Skeletal muscle satellite cell (primary cell): ENCODE measurements around the gene CLIP3.

ENCODE experiments used
- H3K27me3 ChIP-seq: 2 replicates; pipeline ENCODE4 v1.7.0; 2013; ENCODE audit warnings: low read length; ENCODE audit not compliant: control insufficient read depth, insufficient read depth
- H3K36me3 ChIP-seq: 2 replicates; pipeline ENCODE4 v1.7.0; 2013; ENCODE audit warnings: mild to moderate bottlenecking, control low read depth, low read length; ENCODE audit not compliant: insufficient read depth
- H3K4me1 ChIP-seq: 2 replicates; pipeline ENCODE4 v1.7.0; 2013; ENCODE audit warnings: low read length; ENCODE audit not compliant: control insufficient read depth, insufficient read depth
- H3K4me2 ChIP-seq: 2 replicates; pipeline ENCODE4 v1.7.0; 2013; ENCODE audit warnings: mild to moderate bottlenecking, low read length
- H3K4me3 ChIP-seq: 2 replicates; pipeline ENCODE4 v1.7.0; 2013; ENCODE audit warnings: low read length
- H3K9ac ChIP-seq: 2 replicates; pipeline ENCODE4 v1.7.0; 2013; ENCODE audit warnings: mild to moderate bottlenecking, low read depth, low read length, moderate library complexity
- H3K9me3 ChIP-seq: replicated peaks from 2 replicates; pipeline ENCODE4 v1.7.0; 2013; ENCODE audit warnings: mild to moderate bottlenecking, control low read depth, low read length

The CLIP3 gene

GRCh38 chr19:36014012-36014924 lies 18.4 kb downstream of the CLIP3 start, which contains the start of gene ALKBH6:
TSS of gene ALKBH6 (minus strand) at chr19:36014213. CDS start at chr19:36013397, 816 bp downstream.
- Histone ChIP-seq H3K9ac (peak within 1 kb of the TSS; percentile 96), H3K27me3 (no peaks in the 10 kb centered on the region)

GRCh38 chr19:36013280-36014011 lies 19.2 kb downstream of the CLIP3 start:
- peak overlapping the region; percentile 98 for H3K4me2 ChIP-seq
- no peaks in the 10 kb centered on the region for H3K9me3 ChIP-seq
- H3K27me3 ChIP-seq = no peaks in the 10 kb centered on the region
- peaks cover 14% of the 10 kb centered on the region for H3K36me3 ChIP-seq
- peak overlapping the region; percentile 96 for H3K9ac ChIP-seq
- H3K4me3 ChIP-seq = peak overlapping the region; percentile 90
- H3K4me1 ChIP-seq = peaks cover 17% of the 10 kb centered on the region

More at GRCh38 chr19:36014012-36014924, 18.4 kb downstream of the CLIP3 start, which contains the start of gene ALKBH6:
- H3K36me3 ChIP-seq = peaks cover 18% of the 10 kb centered on the region
- H3K4me2 ChIP-seq = peak within 1 kb of the TSS; percentile 98
- no peaks in the 10 kb centered on the region for H3K9me3 ChIP-seq
- peak within 1 kb of the TSS; percentile 90 for H3K4me3 ChIP-seq
- H3K4me1 ChIP-seq = peaks cover 17% of the 10 kb centered on the region

GRCh38 chr19:36010402-36010801 lies 22.3 kb downstream of the CLIP3 start:
- Histone ChIP-seq H3K4me3 (no peak overlapping the region), H3K27me3 (no peaks in the 10 kb centered on the region), H3K4me1 (peaks cover 17% of the 10 kb centered on the region)

GRCh38 chr19:36009633-36010379 lies 22.9 kb downstream of the CLIP3 start:
- Histone ChIP-seq H3K27me3 (no peaks in the 10 kb centered on the region), H3K9ac (peak overlapping the region; percentile 74), H3K36me3 (no peaks in the 10 kb centered on the region), H3K4me1 (peaks cover 17% of the 10 kb centered on the region), H3K9me3 (no peaks in the 10 kb centered on the region), H3K4me2 (peak overlapping the region; percentile 80), H3K4me3 (peak overlapping the region; percentile 63)

More at GRCh38 chr19:36010402-36010801, 22.3 kb downstream of the CLIP3 start:
- Histone ChIP-seq H3K36me3 (no peaks in the 10 kb centered on the region), H3K9me3 (no peaks in the 10 kb centered on the region), H3K9ac (no peak overlapping the region), H3K4me2 (no peak overlapping the region)

- Histone ChIP-seq H3K4me1 (peaks cover 13% of the 10 kb centered on the region), H3K9me3 (no peaks in the 10 kb centered on the region)
Observed at GRCh38 chr19:36009220-36009619, 23.5 kb downstream of the CLIP3 start.

GRCh38 chr19:36008336-36008978 lies 24.2 kb downstream of the CLIP3 start, which contains the start of gene SYNE4:
TSS of gene SYNE4 (minus strand) at chr19:36008813. CDS start at chr19:36008681, 132 bp downstream.
- Histone ChIP-seq H3K9ac (peak within 1 kb of the TSS; percentile 74), H3K4me2 (peak within 1 kb of the TSS; percentile 80), H3K36me3 (no peaks in the 10 kb centered on the region), H3K9me3 (no peaks in the 10 kb centered on the region), H3K4me1 (peaks cover 11% of the 10 kb centered on the region), H3K27me3 (no peaks in the 10 kb centered on the region), H3K4me3 (peak within 1 kb of the TSS; percentile 63)

More at GRCh38 chr19:36009220-36009619, 23.5 kb downstream of the CLIP3 start:
- H3K4me2 ChIP-seq = peak overlapping the region; percentile 80
- peak overlapping the region; percentile 74 for H3K9ac ChIP-seq
- peak overlapping the region; percentile 63 for H3K4me3 ChIP-seq
- H3K27me3 ChIP-seq = no peaks in the 10 kb centered on the region
- H3K36me3 ChIP-seq = no peaks in the 10 kb centered on the region

DNA sequence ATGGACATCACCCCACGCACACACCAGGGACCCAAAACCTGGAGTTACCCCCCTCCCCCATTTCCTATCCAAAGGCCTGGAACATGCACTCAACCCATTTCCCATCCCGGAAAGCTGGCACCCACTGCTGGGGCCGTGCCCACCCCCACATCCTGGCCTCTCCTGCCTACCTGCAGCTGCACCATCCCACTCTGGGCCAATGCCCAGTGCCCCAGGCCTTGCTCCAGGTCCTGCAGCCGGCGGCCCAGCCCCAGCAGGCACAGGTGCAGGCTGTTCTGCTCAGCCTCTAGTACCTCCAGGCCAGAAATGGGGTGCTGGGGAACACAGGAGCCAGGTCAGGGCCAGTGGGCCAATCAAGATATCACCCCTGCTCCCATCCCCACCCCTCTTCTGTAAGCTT lies 25.7 kb downstream of the CLIP3 start:
- no peak overlapping the region for H3K9ac ChIP-seq

GRCh38 chr19:36003284-36003683 lies 29.4 kb downstream of the CLIP3 start:
- Histone ChIP-seq H3K9me3 (no peaks in the 10 kb centered on the region), H3K27me3 (no peaks in the 10 kb centered on the region), H3K4me1 (peaks cover 4% of the 10 kb centered on the region), H3K4me3 (no peak overlapping the region), H3K9ac (no peak overlapping the region), H3K4me2 (no peak overlapping the region), H3K36me3 (peaks cover 4% of the 10 kb centered on the region)

More for the DNA sequence above, 25.7 kb downstream of the CLIP3 start:
- Histone ChIP-seq H3K9me3 (no peaks in the 10 kb centered on the region), H3K36me3 (no peaks in the 10 kb centered on the region), H3K4me3 (no peak overlapping the region), H3K4me2 (no peak overlapping the region), H3K4me1 (peaks cover 6% of the 10 kb centered on the region), H3K27me3 (no peaks in the 10 kb centered on the region)

DNA sequence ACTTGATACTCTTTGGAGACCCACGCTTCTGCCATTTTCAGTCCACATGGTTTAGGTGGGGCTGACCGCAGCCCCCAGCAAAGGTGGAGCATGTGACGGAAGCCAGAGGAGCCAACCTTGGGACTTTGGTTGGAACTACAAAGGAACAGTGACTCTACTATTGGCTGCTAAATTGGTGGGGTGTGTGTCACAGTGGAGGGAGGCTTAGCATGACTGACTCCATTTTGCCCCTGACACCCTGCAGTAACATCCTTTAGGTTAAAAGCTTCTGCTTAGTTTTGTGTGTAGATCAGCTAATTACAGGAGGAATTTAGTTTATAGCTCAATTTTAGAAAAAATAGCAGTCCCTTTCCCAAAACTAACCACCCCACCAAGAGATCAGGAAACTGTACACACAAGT lies 31.1 kb downstream of the CLIP3 start:
- no peak overlapping the region for H3K9ac ChIP-seq
- no peak overlapping the region for H3K4me3 ChIP-seq
- H3K4me2 ChIP-seq = no peak overlapping the region
- H3K27me3 ChIP-seq = no peaks in the 10 kb centered on the region
- peaks cover 4% of the 10 kb centered on the region for H3K36me3 ChIP-seq
- H3K9me3 ChIP-seq = no peaks in the 10 kb centered on the region
- peaks cover 7% of the 10 kb centered on the region for H3K4me1 ChIP-seq

DNA sequence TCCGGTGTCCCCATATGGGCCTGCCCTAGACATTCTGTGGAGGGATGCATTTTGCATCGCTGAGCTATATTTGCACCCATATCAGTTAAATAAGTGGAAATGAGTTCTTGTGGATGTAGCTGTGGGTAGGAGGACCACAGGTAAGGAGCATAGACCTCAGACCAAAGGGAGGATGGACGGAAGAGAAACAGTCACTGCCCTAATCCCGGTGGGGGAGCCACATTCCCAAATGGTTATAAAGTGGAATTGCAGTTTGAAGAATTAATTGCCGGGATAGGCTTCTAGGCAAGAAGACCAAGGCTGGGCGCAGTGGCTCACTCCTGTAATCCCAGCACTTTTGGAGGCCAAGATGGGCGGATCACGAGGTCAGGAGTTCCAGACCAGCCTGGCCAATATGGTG lies 35.9 kb downstream of the CLIP3 start:
- Histone ChIP-seq H3K36me3 (peaks cover 4% of the 10 kb centered on the region), H3K4me2 (peak overlapping the region; percentile 97), H3K27me3 (no peaks in the 10 kb centered on the region), H3K4me1 (peaks cover 23% of the 10 kb centered on the region), H3K9me3 (no peaks in the 10 kb centered on the region), H3K9ac (no peak overlapping the region), H3K4me3 (no peak overlapping the region)
